ENCODE measurements around the gene STK10.

STK10 gene

GRCh38 chr5:172144931-172145869 is 42.8 kb downstream of the STK10 start:
- DNase-seq (ENCODE audit: insufficient read length, low spot score) (no peak), FAIRE-seq (no peak)

- no peak for FAIRE-seq
- no peak for DNase-seq (ENCODE audit: insufficient read length, low spot score)
These were observed 43.7 kb downstream of the STK10 start for GRCh38 chr5:172144291-172144815.

- FAIRE-seq (no peak), DNase-seq (ENCODE audit: insufficient read length, low spot score) (no peak)
These were observed 44.1 kb downstream of the STK10 start for GRCh38 chr5:172143875-172144274.

- FAIRE-seq (no peak), DNase-seq (ENCODE audit: insufficient read length, low spot score) (no peak)
These were observed 45.3 kb downstream of the STK10 start for GRCh38 chr5:172142709-172143215.

- no peak for FAIRE-seq
These were observed 46.1 kb downstream of the STK10 start for GRCh38 chr5:172141949-172142319.

GRCh38 chr5:172140866-172141265 is 47.2 kb downstream of the STK10 start:
- no peak for DNase-seq (ENCODE audit: insufficient read length, low spot score)
- no peak for FAIRE-seq

More at GRCh38 chr5:172141949-172142319, 46.1 kb downstream of the STK10 start:
- no peak for DNase-seq (ENCODE audit: insufficient read length, low spot score)

- DNase-seq (ENCODE audit: insufficient read length, low spot score) (no peak), FAIRE-seq (no peak)
These were observed 47.9 kb downstream of the STK10 start for GRCh38 chr5:172140120-172140519.

- DNase-seq (ENCODE audit: insufficient read length, low spot score): no peak
- FAIRE-seq: no peak
These were observed 51.0 kb downstream of the STK10 start for GRCh38 chr5:172137046-172137445.

- no peak for DNase-seq (ENCODE audit: insufficient read length, low spot score)
- FAIRE-seq: no peak
These were observed 54.5 kb downstream of the STK10 start for GRCh38 chr5:172133359-172134029.

- FAIRE-seq: no peak
- DNase-seq (ENCODE audit: insufficient read length, low spot score): no peak
These were observed 56.3 kb downstream of the STK10 start for GRCh38 chr5:172131690-172132089.

- FAIRE-seq: no peak
- DNase-seq (ENCODE audit: insufficient read length, low spot score): no peak
These were observed 58.6 kb downstream of the STK10 start for GRCh38 chr5:172129256-172129910.

- FAIRE-seq (no peak), DNase-seq (ENCODE audit: insufficient read length, low spot score) (no peak)
These were observed 60.4 kb downstream of the STK10 start for GRCh38 chr5:172127581-172127980.

- DNase-seq (ENCODE audit: insufficient read length, low spot score) (peak; percentile 63), FAIRE-seq (peak; percentile 65)
These were observed 64.7 kb downstream of the STK10 start for GRCh38 chr5:172123269-172123692.

GRCh38 chr5:172119921-172120688 is 67.9 kb downstream of the STK10 start:
- DNase-seq (ENCODE audit: insufficient read length, low spot score) (no peak), FAIRE-seq (no peak)

- FAIRE-seq: no peak
- DNase-seq (ENCODE audit: insufficient read length, low spot score): no peak
These were observed 69.1 kb downstream of the STK10 start for GRCh38 chr5:172118891-172119290.

- FAIRE-seq: no peak
- DNase-seq (ENCODE audit: insufficient read length, low spot score): no peak
These were observed 69.9 kb downstream of the STK10 start for GRCh38 chr5:172117977-172118701.

- DNase-seq (ENCODE audit: insufficient read length, low spot score) (no peak), FAIRE-seq (no peak)
These were observed 72.5 kb downstream of the STK10 start for GRCh38 chr5:172115541-172115982.

GRCh38 chr5:172114875-172115422 is 73.1 kb downstream of the STK10 start:
- FAIRE-seq (no peak), DNase-seq (ENCODE audit: insufficient read length, low spot score) (no peak)

- DNase-seq (ENCODE audit: insufficient read length, low spot score) (no peak), FAIRE-seq (no peak)
These were observed 75.0 kb downstream of the STK10 start for GRCh38 chr5:172113036-172113435.

All from HTR-8/SVneo (cell line).